Measurements from ENCODE around the gene CDKN2B-AS1.

Gene CDKN2B-AS1

GRCh38 chr9:22129133-22129532 is 134.5 kb downstream of the CDKN2B-AS1 start:
- TF ChIP-seq CTCF (IDR thresholded peaks at IDR 0.05; ENCODE audit: low read depth, low read length, missing control alignments): no peak
- no peak overlapping the region for H3K4me3 ChIP-seq (ENCODE audit: low read depth, low read length)
- DNase-seq (ENCODE audit: low read depth): no peak

GRCh38 chr9:22129633-22130032 is 135.0 kb downstream of the CDKN2B-AS1 start:
- TF ChIP-seq CTCF (IDR thresholded peaks at IDR 0.05; ENCODE audit: low read depth, low read length, missing control alignments): no peak
- no peak overlapping the region for H3K4me3 ChIP-seq (ENCODE audit: low read depth, low read length)
- DNase-seq (ENCODE audit: low read depth): no peak

GRCh38 chr9:22131817-22132216 is 137.2 kb downstream of the CDKN2B-AS1 start:
- H3K4me3 ChIP-seq (ENCODE audit: low read depth, low read length): no peak overlapping the region
- DNase-seq (ENCODE audit: low read depth): no peak
- TF ChIP-seq CTCF (IDR thresholded peaks at IDR 0.05; ENCODE audit: low read depth, low read length, missing control alignments): no peak

GRCh38 chr9:22134390-22134789 is 139.8 kb downstream of the CDKN2B-AS1 start:
- no peak for TF ChIP-seq CTCF (IDR thresholded peaks at IDR 0.05; ENCODE audit: low read depth, low read length, missing control alignments)
- no peak overlapping the region for H3K4me3 ChIP-seq (ENCODE audit: low read depth, low read length)
- no peak for DNase-seq (ENCODE audit: low read depth)

- DNase-seq (ENCODE audit: low read depth): no peak
- H3K4me3 ChIP-seq (ENCODE audit: low read depth, low read length): no peak overlapping the region
- TF ChIP-seq CTCF (IDR thresholded peaks at IDR 0.05; ENCODE audit: low read depth, low read length, missing control alignments): no peak
Measured at GRCh38 chr9:22136461-22137096, 142.0 kb downstream of the CDKN2B-AS1 start.

GRCh38 chr9:22138956-22139660 is 144.5 kb downstream of the CDKN2B-AS1 start:
- H3K4me3 ChIP-seq (ENCODE audit: low read depth, low read length): no peak overlapping the region
- DNase-seq (ENCODE audit: low read depth): no peak
- no peak for TF ChIP-seq CTCF (IDR thresholded peaks at IDR 0.05; ENCODE audit: low read depth, low read length, missing control alignments)

- no peak for TF ChIP-seq CTCF (IDR thresholded peaks at IDR 0.05; ENCODE audit: low read depth, low read length, missing control alignments)
- DNase-seq (ENCODE audit: low read depth): no peak
- H3K4me3 ChIP-seq (ENCODE audit: low read depth, low read length): no peak overlapping the region
Measured at GRCh38 chr9:22141908-22142307, 147.3 kb downstream of the CDKN2B-AS1 start.
